GM12878 (cell line): ENCODE results near the gene NT5DC3. TPM values are rescaled to one million over a fixed set of nuclear protein-coding genes. Genes with fewer than 3 reads are reported as not detected.

Experiments used
- ATAC-seq: fragments of 200-7000 bp; cut with Tn5 transposase; 3 replicates; pipeline ENCODE4 v1.9.1; 2020; ENCODE audit warnings: mild to moderate bottlenecking, moderate library complexity
- BruUV-seq: library from RNA; stranded (reverse); fragments of 400-500 nt; replicated peaks from 2 replicates; lab custom pipeline; 2021; lab: Mats Ljungman, UMichigan
- CTCF ChIA-PET: fragments of 300-600 bp; sonication (Branson Sonifier 250); formaldehyde crosslinking; extraction: SDS; loops from one replicate; lab custom pipeline; 2021; ENCODE audit warnings: inconsistent platforms; lab: Yijun Ruan, JAX
- POLR2A ChIA-PET: fragments of 350-600 bp; formaldehyde crosslinking; extraction: SDS; loops from one replicate; lab custom pipeline; 2021; ENCODE audit warnings: inconsistent platforms; lab: Charles Lee
- RAD21 ChIA-PET: fragments of 300-600 bp; sonication (Branson Sonifier 250); formaldehyde crosslinking; loops from one replicate; lab custom pipeline; 2023; ENCODE audit warnings: antibody characterized with exemption; ENCODE audit not compliant: unreplicated experiment; lab: Charles Lee
- SMC1A ChIA-PET: fragments of 300-600 bp; sonication (Branson Sonifier 250); formaldehyde crosslinking; loops from one replicate; lab custom pipeline; 2023; ENCODE audit not compliant: unreplicated experiment, uncharacterized antibody; lab: Charles Lee
- DNase-seq: peaks from one replicate; pipeline ENCODE4 v3.0.0-alpha.2; 2011; ENCODE audit warnings: low read depth, low spot score
- FAIRE-seq: peaks from 3 replicates; lab custom pipeline; 2011; peaks lifted over from hg19 to GRCh38; lab: Jason Lieb, UNC
- H2AFZ ChIP-seq: 2 replicates; pipeline ENCODE4 v1.6.0; 2011; ENCODE audit warnings: low read depth, low read length, control low read depth; ENCODE audit not compliant: control insufficient read depth
- H3K27ac ChIP-seq: 2 replicates; pipeline ENCODE4 v1.5.1; 2011; ENCODE audit warnings: control low read depth; ENCODE audit not compliant: control insufficient read depth, insufficient read depth
- H3K27me3 ChIP-seq, 2 experiments: replicated peaks in 1 of 2; 2 replicates each; pipeline versions ENCODE4 v1.6.0 to v1.6.1; 2011; ENCODE audit warnings: low read length in 1 of 2; ENCODE audit not compliant: control insufficient read depth in 2 of 2, insufficient read depth in 2 of 2
- H3K36me3 ChIP-seq, 2 experiments: 2 replicates each; pipeline ENCODE4 v1.5.1; 2011; ENCODE audit warnings: low read length in 1 of 2; ENCODE audit not compliant: control insufficient read depth in 2 of 2, insufficient read depth in 2 of 2
- H3K4me1 ChIP-seq: 2 replicates; pipeline ENCODE4 v1.6.1; 2011; ENCODE audit warnings: mild to moderate bottlenecking, low read length, moderate library complexity, mixed read lengths; ENCODE audit not compliant: control insufficient read depth, insufficient read depth
- H3K4me2 ChIP-seq: 2 replicates; pipeline ENCODE4 v1.6.0; 2011; ENCODE audit warnings: control low read depth; ENCODE audit not compliant: control insufficient read depth, insufficient read depth
- H3K4me3 ChIP-seq: fragments of 200-600 bp; sonication (generic); 2 replicates; pipeline ENCODE4 v1.5.1; 2016
- H3K79me2 ChIP-seq: 2 replicates; pipeline ENCODE4 v1.6.0; 2011; ENCODE audit warnings: low read length; ENCODE audit not compliant: control insufficient read depth, insufficient read depth
- H3K9ac ChIP-seq: 2 replicates; pipeline ENCODE4 v1.8.0; 2011; ENCODE audit warnings: low read length, control low read depth, mixed read lengths; ENCODE audit not compliant: control insufficient read depth, insufficient read depth
- H3K9me3 ChIP-seq: replicated peaks from 3 replicates; pipeline ENCODE4 v1.5.1; 2011; ENCODE audit warnings: mild to moderate bottlenecking, low read length; ENCODE audit not compliant: control insufficient read depth, insufficient read depth
- H4K20me1 ChIP-seq: 2 replicates; pipeline ENCODE4 v1.6.0; 2011; ENCODE audit not compliant: control insufficient read depth, insufficient read depth
- ATF7 ChIP-seq: fragments of 450-650 bp; IDR thresholded peaks from 2 replicates; pipeline ENCODE4 v1.6.1; 2016; ENCODE audit warnings: low read depth, mild to moderate bottlenecking
- CHD4 ChIP-seq: fragments of 200-600 bp; sonication (generic); IDR thresholded peaks from 2 replicates; pipeline ENCODE4 v1.6.1; 2016; ENCODE audit warnings: mild to moderate bottlenecking
- EGR1 ChIP-seq, 2 experiments: IDR thresholded peaks; 1 replicate in 1 of 2; 2 replicates in 1 of 2; pipeline ENCODE4 v1.6.1; 2011 to 2012; ENCODE audit warnings: low read depth in 2 of 2, low read length in 2 of 2, borderline replicate concordance in 1 of 2, mild to moderate bottlenecking in 1 of 2, moderate library complexity in 1 of 2
- KLF5 ChIP-seq: fragments of 450-650 bp; IDR thresholded peaks from 2 replicates; pipeline ENCODE4 v1.6.1; 2014; ENCODE audit warnings: mild to moderate bottlenecking; ENCODE audit not compliant: partially characterized antibody
- MEF2A ChIP-seq: IDR thresholded peaks from 2 replicates; pipeline ENCODE4 v1.6.1; 2011; ENCODE audit warnings: low read depth, mild to moderate bottlenecking, low read length, moderate library complexity; ENCODE audit not compliant: insufficient read depth
- NFYB ChIP-seq: IDR thresholded peaks from 2 replicates; pipeline ENCODE4 v1.6.1; 2011; ENCODE audit warnings: low read depth, mild to moderate bottlenecking, low read length, improper control_type of control experiment, moderate library complexity; ENCODE audit not compliant: insufficient read depth
- PAX5 ChIP-seq: IDR thresholded peaks from 2 replicates; pipeline ENCODE4 v1.6.1; 2011; ENCODE audit warnings: low read depth, low read length, borderline replicate concordance
- RAD51 ChIP-seq: fragments of 450-650 bp; IDR thresholded peaks from 2 replicates; pipeline ENCODE4 v1.6.1; 2016; ENCODE audit warnings: moderate library complexity, mild to moderate bottlenecking, inconsistent platforms
- RB1 ChIP-seq: fragments of 450-650 bp; formaldehyde crosslinking; IDR thresholded peaks from 2 replicates; pipeline ENCODE4 v1.6.1; 2017; ENCODE audit warnings: mild to moderate bottlenecking, borderline replicate concordance
- RBBP5 ChIP-seq: fragments of 200-600 bp; sonication (generic); conservative IDR thresholded peaks from 2 replicates; pipeline ENCODE4 v1.6.1; 2016
- RUNX3 ChIP-seq: IDR thresholded peaks from 2 replicates; pipeline ENCODE4 v1.6.1; 2012; ENCODE audit warnings: low read length, inconsistent platforms
- SIN3A ChIP-seq: IDR thresholded peaks from 2 replicates; pipeline ENCODE4 v1.6.1; 2012; ENCODE audit warnings: low read depth, low read length, improper control_type of control experiment
- STAT3 ChIP-seq: IDR thresholded peaks from 2 replicates; pipeline ENCODE4 v1.6.1; 2011; ENCODE audit warnings: low read depth, low read length, improper control_type of control experiment
- SUPT20H ChIP-seq: IDR thresholded peaks from 2 replicates; pipeline ENCODE4 v1.6.1; 2011; ENCODE audit warnings: low read depth, mild to moderate bottlenecking, low read length, moderate library complexity, borderline replicate concordance; ENCODE audit not compliant: control insufficient read depth
- TCF3 ChIP-seq: IDR thresholded peaks from 2 replicates; pipeline ENCODE4 v1.6.1; 2012; ENCODE audit warnings: low read depth, mild to moderate bottlenecking, low read length, borderline replicate concordance; ENCODE audit not compliant: insufficient read depth
- ZNF274 ChIP-seq: IDR thresholded peaks from one replicate; pipeline ENCODE4 v1.8.0; 2011; ENCODE audit not compliant: insufficient read length, insufficient read depth
- WGBS: methylation state at CpG from one replicate; pipeline ENCODE4 v1.1.6; 2016; ENCODE audit warnings: low lambda C conversion rate; ENCODE audit not compliant: insufficient replicate concordance, insufficient coverage; ENCODE audit errors: missing lambda C conversion rate; 5-methylcytosine and 5-hydroxymethylcytosine counted together
- in situ Hi-C: fragments of 300-500 bp; cut with MboI; formaldehyde crosslinking; loops from 9 replicates; pipeline ENCODE4 v1.14.3; 2018; ENCODE audit warnings: mixed read lengths
- intact Hi-C: fragments of 100-400 bp; cut with micrococcal nuclease; formaldehyde crosslinking; loops from one replicate; pipeline ENCODE4 v1.14.2; 2022; ENCODE audit not compliant: unreplicated experiment
- polyA plus RNA-seq, 11 experiments: library from polyadenylated mRNA; depleted of rRNA in 4 of 11; unstranded in 6 of 11; stranded (reverse) in 5 of 11; fragments of >200 nt; fragmentation: Nextera tagmentation in 4 of 11; fragmentation: Illumina TruSeq in 1 of 11; extraction: Ambion mirVana in 4 of 11; extraction: Trizol in 1 of 11; gene quantifications; 1 replicate in 1 of 11; 2 replicates in 10 of 11; pipeline versions ENCODE4 v1.2.1 to v1.2.3, GENCODE V29; 2011 to 2016; ENCODE audit warnings: inconsistent platforms in 2 of 11, missing spikeins in 2 of 11, low read depth in 1 of 11
- total RNA-seq, 4 experiments: library from RNA; depleted of rRNA in 3 of 4; stranded (reverse); fragments of >200 nt in 3 of 4; fragmentation: Illumina TruSeq in 1 of 4; extraction: Trizol in 1 of 4; gene quantifications; 2 replicates each; pipeline versions ENCODE4 v1.2.1 to v1.2.3, GENCODE V29; 2013 to 2021
- TF ChIP-seq, protein P1 (sequence below): fragments of 450-650 bp; IDR thresholded peaks from 2 replicates; pipeline ENCODE4 v1.6.1; 2016; ENCODE audit warnings: mild to moderate bottlenecking
- TF ChIP-seq, protein P2 (sequence below): fragments of 450-650 bp; IDR thresholded peaks from 2 replicates; pipeline ENCODE4 v1.6.1; 2014; ENCODE audit warnings: mild to moderate bottlenecking
- TF ChIP-seq, protein P3 (sequence below): IDR thresholded peaks from 2 replicates; pipeline ENCODE4 v1.6.1; 2011; ENCODE audit warnings: mild to moderate bottlenecking, low read depth, low read length, moderate library complexity; ENCODE audit not compliant: insufficient replicate concordance
- TF ChIP-seq, protein P4 (sequence below): fragments of 450-650 bp; IDR thresholded peaks from 2 replicates; pipeline ENCODE4 v1.6.1; 2017; ENCODE audit warnings: antibody characterized with exemption, mild to moderate bottlenecking, moderate library complexity

The NT5DC3 gene
- total and polyA plus RNA-seq, 10 of the 15 experiments (the other 5 are each of a cell fraction or from before 2014, with no cell fraction given): 2.0 to 12.4 (median 5.9) TPM

DNA sequence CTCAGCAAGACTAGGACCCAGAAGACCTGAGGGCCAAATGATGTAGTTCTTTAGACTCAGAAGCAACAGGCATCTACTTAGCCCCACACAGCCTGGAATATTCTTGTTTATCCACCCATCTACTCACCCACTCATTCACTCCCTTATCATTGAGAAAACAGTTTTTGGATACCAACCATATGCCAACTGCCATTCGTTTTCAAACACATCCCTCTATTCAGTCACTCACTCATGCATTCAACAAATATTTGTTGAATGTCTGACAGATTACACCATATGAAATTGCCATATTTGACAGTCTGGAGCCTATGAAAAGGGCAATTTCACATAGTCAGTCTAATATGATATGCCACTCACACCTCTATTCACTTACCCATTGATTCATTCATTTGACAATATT, 103.2 kb downstream of the NT5DC3 start (continued):
- TF ChIP-seq, protein P1, sequence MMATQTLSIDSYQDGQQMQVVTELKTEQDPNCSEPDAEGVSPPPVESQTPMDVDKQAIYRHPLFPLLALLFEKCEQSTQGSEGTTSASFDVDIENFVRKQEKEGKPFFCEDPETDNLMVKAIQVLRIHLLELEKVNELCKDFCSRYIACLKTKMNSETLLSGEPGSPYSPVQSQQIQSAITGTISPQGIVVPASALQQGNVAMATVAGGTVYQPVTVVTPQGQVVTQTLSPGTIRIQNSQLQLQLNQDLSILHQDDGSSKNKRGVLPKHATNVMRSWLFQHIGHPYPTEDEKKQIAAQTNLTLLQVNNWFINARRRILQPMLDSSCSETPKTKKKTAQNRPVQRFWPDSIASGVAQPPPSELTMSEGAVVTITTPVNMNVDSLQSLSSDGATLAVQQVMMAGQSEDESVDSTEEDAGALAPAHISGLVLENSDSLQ: no peak
- TF ChIP-seq, protein P2, sequence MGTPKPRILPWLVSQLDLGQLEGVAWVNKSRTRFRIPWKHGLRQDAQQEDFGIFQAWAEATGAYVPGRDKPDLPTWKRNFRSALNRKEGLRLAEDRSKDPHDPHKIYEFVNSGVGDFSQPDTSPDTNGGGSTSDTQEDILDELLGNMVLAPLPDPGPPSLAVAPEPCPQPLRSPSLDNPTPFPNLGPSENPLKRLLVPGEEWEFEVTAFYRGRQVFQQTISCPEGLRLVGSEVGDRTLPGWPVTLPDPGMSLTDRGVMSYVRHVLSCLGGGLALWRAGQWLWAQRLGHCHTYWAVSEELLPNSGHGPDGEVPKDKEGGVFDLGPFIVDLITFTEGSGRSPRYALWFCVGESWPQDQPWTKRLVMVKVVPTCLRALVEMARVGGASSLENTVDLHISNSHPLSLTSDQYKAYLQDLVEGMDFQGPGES: no peak
- no peak for TF ChIP-seq MEF2A
- TF ChIP-seq, protein P3, sequence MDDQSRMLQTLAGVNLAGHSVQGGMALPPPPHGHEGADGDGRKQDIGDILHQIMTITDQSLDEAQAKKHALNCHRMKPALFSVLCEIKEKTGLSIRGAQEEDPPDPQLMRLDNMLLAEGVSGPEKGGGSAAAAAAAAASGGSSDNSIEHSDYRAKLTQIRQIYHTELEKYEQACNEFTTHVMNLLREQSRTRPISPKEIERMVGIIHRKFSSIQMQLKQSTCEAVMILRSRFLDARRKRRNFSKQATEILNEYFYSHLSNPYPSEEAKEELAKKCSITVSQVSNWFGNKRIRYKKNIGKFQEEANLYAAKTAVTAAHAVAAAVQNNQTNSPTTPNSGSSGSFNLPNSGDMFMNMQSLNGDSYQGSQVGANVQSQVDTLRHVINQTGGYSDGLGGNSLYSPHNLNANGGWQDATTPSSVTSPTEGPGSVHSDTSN: no peak
- no peak for TF ChIP-seq ZNF274
- no peak for TF ChIP-seq RUNX3
- TF ChIP-seq EGR1 (IDR thresholded peaks at IDR 0.05; ENCODE audit: borderline replicate concordance in 1 of 2, low read depth in 2 of 2, low read length in 2 of 2): no peak
- no peak for TF ChIP-seq RAD51
- TF ChIP-seq RB1: no peak
- no peak for TF ChIP-seq RBBP5
- no peak for TF ChIP-seq STAT3

DNA sequence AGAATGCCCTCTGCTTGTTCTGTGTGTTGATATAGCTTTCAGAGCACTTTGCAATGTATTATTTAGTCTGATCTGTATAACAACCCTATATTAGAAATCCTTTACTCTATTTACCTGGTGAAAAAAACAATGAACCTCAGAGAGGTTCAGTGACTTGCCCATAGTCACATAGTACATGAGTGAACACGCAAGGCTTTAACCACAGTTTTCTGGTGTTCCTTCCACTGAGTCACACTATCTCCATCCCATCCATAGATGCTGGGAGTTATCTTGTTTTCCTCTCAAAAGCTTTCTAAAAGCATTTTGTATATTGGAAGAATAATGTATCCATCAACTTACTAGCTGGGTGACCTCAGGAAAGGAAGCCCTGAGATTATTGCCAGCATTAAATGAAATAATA, 104.5 kb downstream of the NT5DC3 start:
- BruUV-seq: no TSS peak
- in situ Hi-C loops: no loop called here
- ATAC-seq (no peak), FAIRE-seq (no peak), DNase-seq (no peak)
- ChIA-PET RAD21 (no interaction called here), POLR2A (no interaction called here), SMC1A (no interaction called here), CTCF (interaction anchor here (0.7 kb wide), 1 partner anchor 139 kb away, joined by 3 read pairs; no protein-coding TSS in a partner anchor)
- intact Hi-C loops: no loop called here
- Histone ChIP-seq H3K4me1 (no peaks in the 10 kb centered on the region), H3K27me3 (no peaks in the 10 kb centered on the region), H3K27ac (no peak overlapping the region), H3K4me3 (no peak overlapping the region), H3K4me2 (no peak overlapping the region), H3K79me2 (no peaks in the 10 kb centered on the region), H3K9me3 (no peaks in the 10 kb centered on the region), H2AFZ (no peak overlapping the region), H3K36me3 (no peaks in the 10 kb centered on the region), H3K9ac (no peak overlapping the region), H4K20me1 (no peaks in the 10 kb centered on the region)
- 83% methylated on average over 1 of the region's 1 CpG for WGBS
- no peak for TF ChIP-seq KLF5
- TF ChIP-seq SIN3A: no peak
- TF ChIP-seq CHD4: no peak
- no peak for TF ChIP-seq SUPT20H
- TF ChIP-seq NFYB: no peak
- TF ChIP-seq TCF3: no peak
- no peak for TF ChIP-seq ATF7
- TF ChIP-seq, protein P4, sequence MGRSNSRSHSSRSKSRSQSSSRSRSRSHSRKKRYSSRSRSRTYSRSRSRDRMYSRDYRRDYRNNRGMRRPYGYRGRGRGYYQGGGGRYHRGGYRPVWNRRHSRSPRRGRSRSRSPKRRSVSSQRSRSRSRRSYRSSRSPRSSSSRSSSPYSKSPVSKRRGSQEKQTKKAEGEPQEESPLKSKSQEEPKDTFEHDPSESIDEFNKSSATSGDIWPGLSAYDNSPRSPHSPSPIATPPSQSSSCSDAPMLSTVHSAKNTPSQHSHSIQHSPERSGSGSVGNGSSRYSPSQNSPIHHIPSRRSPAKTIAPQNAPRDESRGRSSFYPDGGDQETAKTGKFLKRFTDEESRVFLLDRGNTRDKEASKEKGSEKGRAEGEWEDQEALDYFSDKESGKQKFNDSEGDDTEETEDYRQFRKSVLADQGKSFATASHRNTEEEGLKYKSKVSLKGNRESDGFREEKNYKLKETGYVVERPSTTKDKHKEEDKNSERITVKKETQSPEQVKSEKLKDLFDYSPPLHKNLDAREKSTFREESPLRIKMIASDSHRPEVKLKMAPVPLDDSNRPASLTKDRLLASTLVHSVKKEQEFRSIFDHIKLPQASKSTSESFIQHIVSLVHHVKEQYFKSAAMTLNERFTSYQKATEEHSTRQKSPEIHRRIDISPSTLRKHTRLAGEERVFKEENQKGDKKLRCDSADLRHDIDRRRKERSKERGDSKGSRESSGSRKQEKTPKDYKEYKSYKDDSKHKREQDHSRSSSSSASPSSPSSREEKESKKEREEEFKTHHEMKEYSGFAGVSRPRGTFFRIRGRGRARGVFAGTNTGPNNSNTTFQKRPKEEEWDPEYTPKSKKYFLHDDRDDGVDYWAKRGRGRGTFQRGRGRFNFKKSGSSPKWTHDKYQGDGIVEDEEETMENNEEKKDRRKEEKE: no peak
- no peak for TF ChIP-seq PAX5
